Astrocyte of the cerebellum (primary cell): ENCODE measurements around the gene KLF7.
"Not testable (repeated sequence)": the region's sequence is repeated elsewhere in the genome, so short reads cannot be mapped to it uniquely, and the experiment has no call there.

Source experiments
- DNase-seq: peaks from one replicate; pipeline ENCODE4 v3.0.0-alpha.2; 2011; ENCODE audit warnings: low read depth
- H3K4me3 ChIP-seq: 2 replicates; pipeline ENCODE4 v1.5.1; 2011; ENCODE audit warnings: mild to moderate bottlenecking, low read depth, low read length, moderate library complexity
- CTCF ChIP-seq: IDR thresholded peaks from 2 replicates; pipeline ENCODE4 v1.5.1; 2012; ENCODE audit warnings: low read length, low read depth, moderate library complexity, mild to moderate bottlenecking; ENCODE audit errors: missing control alignments
- in situ Hi-C: cut with HindIII; loops from 2 replicates; pipeline ENCODE4 v1.10.0; 2017; ENCODE audit warnings: low sequenced_read_pairs

Gene KLF7

GRCh38 chr2:207042841-207043240 lies 122.9 kb downstream of the KLF7 start:
- in situ Hi-C loops: no loop called here
- no peak overlapping the region for H3K4me3 ChIP-seq
- TF ChIP-seq CTCF: no peak
- DNase-seq: no peak

GRCh38 chr2:207041786-207042554 lies 123.8 kb downstream of the KLF7 start:
- peak; percentile 29 for DNase-seq
- H3K4me3 ChIP-seq: no peak overlapping the region
- no peak for TF ChIP-seq CTCF
- in situ Hi-C loops: no loop called here

GRCh38 chr2:207041279-207041678 lies 124.5 kb downstream of the KLF7 start:
- in situ Hi-C loops: no loop called here
- H3K4me3 ChIP-seq: no peak overlapping the region
- no peak for TF ChIP-seq CTCF
- DNase-seq: no peak

GRCh38 chr2:207040696-207041095 lies 125.1 kb downstream of the KLF7 start:
- H3K4me3 ChIP-seq: no peak overlapping the region
- TF ChIP-seq CTCF: no peak
- DNase-seq: no peak
- in situ Hi-C loops: no loop called here

- H3K4me3 ChIP-seq: no peak overlapping the region
- TF ChIP-seq CTCF: no peak
- DNase-seq: no peak
- in situ Hi-C loops: no loop called here
These were observed 126.5 kb downstream of the KLF7 start for GRCh38 chr2:207039225-207039624.

GRCh38 chr2:207038299-207038698 lies 127.4 kb downstream of the KLF7 start:
- no peak for TF ChIP-seq CTCF
- in situ Hi-C loops: no loop called here
- no peak overlapping the region for H3K4me3 ChIP-seq
- no peak for DNase-seq

- TF ChIP-seq CTCF: no peak
- H3K4me3 ChIP-seq: no peak overlapping the region
- in situ Hi-C loops: no loop called here
- DNase-seq: no peak
These were observed 127.9 kb downstream of the KLF7 start for GRCh38 chr2:207037896-207038295.

GRCh38 chr2:207037023-207037422 lies 128.7 kb downstream of the KLF7 start:
- in situ Hi-C loops: not testable (repeated sequence)

More at GRCh38 chr2:207037023-207037422, 128.7 kb downstream of the KLF7 start:
- not testable (repeated sequence) for DNase-seq, H3K4me3 ChIP-seq
